Stimulated activated CD8-positive, alpha-beta memory T cell treated with anti-CD3 and anti-CD28 coated beads, Interleukin-2, amount 100 ng/mL, for 48 hours (primary cell): ENCODE results near the gene ZNF429.
"Not testable (repeated sequence)": the region's sequence is repeated elsewhere in the genome, so short reads cannot be mapped to it uniquely, and the experiment has no call there.

ENCODE experiments used
- DNase-seq, 2 donors: peaks; one replicate each; pipeline ENCODE4 v3.0.0-alpha.2; 2020; ENCODE audit warnings: low read depth in 2 of 2

Gene ZNF429

GRCh38 chr19:21590867-21591266 is 85.5 kb downstream of the ZNF429 start:
- DNase-seq, result no peak

DNA sequence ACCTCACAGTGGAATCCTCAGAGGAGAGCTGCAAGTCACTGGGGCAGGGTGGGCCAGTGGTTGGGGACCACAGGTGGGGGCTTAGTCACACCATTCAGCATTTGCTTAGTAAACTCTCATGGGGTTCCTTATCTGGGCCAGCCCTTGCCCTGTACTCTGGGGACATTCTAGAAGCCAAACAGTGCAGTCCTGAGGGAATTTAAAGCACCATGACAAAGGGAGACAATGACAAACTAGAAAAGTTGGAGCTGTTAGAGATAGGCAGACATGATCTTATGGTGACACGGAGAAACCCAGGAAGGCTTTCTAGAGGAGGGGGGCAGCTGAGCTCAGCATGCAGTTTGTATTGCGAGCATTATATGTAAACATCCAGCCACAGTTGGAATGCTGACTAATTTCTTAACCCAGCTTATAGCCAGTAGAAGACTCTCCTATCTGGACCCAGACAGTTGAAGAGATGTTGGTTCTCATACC is 87.6 kb downstream of the ZNF429 start:
- no peak for DNase-seq

DNA sequence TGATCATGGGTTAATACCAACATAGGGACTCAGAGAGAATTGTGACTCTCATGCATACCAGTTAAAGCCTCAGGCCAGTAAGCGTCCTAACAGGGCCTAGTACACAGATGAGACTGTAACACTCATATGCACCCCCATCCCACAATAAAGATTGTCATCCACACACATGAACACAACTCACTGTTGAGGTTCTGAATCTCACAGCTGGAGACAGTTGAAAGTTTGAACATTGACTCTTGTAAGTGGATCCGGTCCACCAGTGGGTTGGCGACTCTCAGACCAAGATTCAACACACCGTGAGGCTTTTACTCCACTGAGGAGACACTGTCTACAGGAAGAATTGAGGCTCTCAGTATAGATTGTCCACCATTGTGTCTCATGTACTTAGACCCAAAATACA is 88.1 kb downstream of the ZNF429 start:
- no peak for DNase-seq

GRCh38 chr19:21593934-21594820 is 88.8 kb downstream of the ZNF429 start:
- DNase-seq, result no peak

GRCh38 chr19:21595185-21595584 is 89.8 kb downstream of the ZNF429 start:
- DNase-seq, result no peak

DNA sequence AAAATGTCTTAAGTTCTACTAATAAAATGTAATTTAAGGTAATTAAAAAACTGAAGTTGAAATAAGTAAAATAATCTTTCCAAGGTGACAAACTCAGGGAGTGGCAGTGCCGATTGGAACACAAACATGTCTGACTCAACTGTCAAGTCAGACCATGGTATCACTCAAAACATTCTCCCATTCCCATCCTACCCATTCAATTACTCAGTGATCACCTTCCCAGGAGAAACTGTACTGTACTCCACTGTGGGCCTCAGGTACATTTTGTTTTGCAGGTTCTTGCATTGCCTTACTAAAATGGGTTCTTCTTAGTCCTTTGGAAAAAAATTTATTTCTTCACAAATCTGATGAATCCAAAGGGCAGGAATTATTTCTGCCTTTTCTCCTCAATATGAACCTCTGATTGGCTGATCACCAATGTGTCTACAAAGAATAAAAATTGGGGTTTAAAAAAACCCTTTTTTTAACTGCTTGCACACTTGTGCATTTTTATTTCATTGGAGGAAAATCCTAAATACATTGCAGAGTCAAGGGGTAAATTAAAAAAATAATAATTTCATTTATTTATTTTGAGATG is 96.8 kb downstream of the ZNF429 start:
- no peak for DNase-seq

GRCh38 chr19:21602659-21603430 is 97.4 kb downstream of the ZNF429 start:
- not testable (repeated sequence) for DNase-seq

GRCh38 chr19:21603431-21604231 is 98.2 kb downstream of the ZNF429 start:
- DNase-seq, result no peak

- DNase-seq, result no peak
Measured at GRCh38 chr19:21604351-21604926, 99.0 kb downstream of the ZNF429 start.
